ENCODE results near the gene TMEM263.

The TMEM263 gene

DNA sequence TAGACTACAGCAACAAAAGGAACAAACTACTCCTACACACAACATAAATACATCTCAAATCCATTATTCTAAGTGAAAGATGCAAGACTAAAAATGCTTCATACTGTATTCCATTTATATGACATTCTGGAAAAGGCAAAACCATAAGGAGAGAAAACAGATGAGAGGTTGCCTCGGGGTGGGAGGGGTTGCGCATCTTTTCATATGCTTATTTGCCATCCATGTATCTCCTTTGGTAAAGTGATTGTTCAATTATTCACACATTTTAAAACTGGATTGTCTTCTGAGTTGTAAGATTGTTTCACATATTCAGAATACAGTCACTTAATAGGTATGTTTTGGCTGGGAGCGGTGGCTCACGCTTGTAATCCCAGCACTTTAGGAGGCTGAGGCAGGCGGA is 5.1 kb upstream of the TMEM263 start:
- DNase-seq = no peak

DNA sequence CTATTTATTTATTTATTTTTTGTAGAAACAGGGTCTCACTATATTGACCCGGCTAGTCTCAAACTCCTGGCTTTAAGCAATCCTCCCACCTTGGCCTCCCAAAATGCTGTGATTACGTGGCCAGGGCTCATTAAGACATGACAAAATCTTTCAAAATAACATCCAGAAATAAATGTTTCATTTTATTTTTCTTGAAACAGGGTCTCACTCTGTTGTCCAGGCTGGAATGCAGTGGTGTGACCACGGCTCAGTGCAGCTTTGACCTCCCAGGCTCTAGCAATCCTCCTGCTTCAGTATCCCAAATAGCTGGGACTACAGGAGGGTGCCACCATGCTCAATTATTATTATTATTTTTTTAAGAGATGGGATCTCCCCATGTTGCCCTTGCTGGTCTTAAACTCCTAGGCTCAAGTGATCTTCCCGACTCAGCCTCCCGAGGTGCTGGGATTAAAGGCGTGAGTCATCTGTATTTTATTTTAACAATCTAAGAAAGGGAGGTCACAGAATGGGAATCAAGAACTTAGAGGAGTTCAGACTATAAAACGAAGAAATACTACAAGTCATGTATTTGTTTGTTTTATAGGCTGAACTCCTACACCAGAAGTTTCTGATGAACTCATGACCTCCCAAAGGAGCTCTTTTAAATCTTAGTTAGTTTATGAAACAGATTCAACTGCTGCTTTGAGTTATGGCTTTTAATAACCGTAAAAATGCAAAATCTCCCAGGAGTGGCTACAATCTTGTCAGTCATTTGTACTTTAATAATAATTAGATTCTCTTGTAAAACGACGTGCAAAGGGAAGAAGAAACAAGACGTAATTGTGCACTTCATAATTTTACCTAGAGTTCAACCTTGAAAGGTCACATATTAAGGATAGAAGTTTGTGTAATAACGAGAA is 2.1 kb upstream of the TMEM263 start:
- no peak for DNase-seq

DNA sequence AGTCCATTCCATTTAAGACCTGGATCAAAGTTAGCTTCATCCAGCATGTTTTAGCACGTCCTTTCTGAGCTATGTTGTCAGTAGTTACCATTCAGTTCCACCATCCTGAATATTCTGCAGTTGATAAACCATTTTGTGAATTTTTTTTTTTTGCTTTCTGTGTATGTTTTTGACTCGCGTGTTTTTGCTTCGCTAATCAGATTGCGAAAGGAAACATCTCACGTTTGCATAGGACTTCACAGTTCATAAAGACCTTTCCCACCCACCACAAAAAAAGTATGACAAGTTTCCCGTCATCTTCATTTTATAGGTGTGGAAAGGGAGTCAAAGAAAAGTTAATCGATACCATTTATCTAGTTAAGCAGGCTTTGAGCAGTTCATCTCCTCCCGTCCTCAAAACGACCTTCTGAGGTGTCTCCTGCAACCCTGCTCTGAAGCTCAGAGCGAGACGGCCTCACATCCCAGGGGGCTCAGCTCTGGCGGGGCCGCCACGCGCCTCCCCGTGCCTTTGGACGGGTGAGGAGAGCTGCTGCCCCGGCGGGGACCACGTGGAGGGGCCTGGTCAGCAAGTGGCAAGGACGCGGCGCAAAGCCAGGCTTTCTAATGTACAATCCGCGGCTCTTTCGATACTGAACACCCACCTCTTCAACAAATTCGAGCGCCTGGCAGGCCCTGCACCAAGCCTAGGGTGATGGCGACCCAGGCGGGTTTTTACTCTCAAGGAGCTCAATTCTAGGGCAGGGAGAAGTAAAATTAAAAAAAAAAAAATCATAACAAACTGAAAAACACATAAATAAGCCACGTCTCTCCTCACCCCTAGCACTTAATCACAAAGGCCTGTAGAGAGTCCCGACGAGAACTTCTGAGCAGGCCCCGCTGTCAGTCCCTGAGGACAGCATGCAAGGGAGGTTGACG is 988 bp upstream of the TMEM263 start:
- no peak for DNase-seq

DNA sequence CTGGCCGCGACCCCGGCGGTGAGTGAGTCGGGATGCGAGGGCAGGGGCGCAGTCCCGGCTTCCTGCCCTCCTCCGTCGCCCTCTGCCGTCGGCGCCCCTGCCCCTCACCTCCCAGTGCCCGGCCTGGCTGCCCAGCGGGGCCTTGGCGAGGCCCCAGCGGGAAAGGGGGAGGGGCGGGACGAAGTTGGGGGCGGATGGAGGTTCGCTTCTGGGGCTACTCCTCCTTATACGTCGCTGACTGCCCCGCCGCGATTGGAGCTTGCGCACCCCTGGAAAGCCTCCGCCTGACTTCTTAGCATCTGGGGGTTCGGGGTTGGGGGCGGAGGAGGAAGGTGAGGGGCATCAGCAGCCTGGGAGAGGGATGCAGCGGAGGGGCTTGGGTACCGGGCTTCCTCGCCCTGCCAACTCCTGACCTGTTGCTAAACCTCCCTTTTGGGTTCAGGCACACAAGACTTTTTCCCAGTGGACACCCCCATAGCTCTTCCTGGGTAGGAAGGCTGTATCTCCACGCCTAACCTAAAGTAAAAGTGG is 406 bp downstream of the TMEM263 start:
- DNase-seq = peak; percentile 42

DNA sequence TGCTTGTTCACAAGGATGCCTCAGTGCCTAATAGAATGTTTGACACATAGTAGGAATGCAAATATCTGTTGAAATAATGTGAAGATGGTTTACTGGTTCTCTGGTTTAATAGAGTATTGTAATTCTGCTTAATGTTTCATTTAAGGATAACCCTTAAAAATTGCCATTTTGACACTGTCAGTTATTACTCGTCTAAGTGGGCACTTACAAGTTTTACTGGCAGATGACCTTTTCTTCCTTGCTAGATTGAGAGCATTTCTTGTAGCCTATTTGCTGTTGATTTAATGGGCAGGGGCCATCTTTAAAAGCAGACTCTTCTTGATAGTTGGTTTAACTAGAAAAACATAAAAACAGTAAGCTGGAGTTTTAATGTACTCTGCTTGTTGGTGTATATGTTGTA is 1.9 kb downstream of the TMEM263 start:
- DNase-seq = no peak

DNA sequence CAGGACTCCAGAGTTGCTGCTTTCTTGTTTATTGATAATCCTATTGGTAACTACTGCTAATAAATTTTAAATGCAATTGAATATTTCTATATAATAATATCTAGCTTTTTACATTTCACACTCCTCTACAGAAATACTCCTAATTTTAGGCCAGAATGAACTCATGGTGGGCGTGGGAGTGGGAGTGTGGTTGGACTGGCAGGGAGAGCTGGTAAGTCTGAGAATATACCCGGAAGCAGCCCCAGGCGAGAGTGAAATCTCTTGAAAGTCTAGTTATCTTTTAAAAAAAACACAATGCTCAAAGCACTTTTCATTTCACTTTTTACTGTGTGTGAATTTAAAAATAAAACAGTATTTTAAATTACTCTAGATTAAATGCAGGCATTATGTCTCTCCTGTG is 4.7 kb downstream of the TMEM263 start:
- no peak for DNase-seq

DNA sequence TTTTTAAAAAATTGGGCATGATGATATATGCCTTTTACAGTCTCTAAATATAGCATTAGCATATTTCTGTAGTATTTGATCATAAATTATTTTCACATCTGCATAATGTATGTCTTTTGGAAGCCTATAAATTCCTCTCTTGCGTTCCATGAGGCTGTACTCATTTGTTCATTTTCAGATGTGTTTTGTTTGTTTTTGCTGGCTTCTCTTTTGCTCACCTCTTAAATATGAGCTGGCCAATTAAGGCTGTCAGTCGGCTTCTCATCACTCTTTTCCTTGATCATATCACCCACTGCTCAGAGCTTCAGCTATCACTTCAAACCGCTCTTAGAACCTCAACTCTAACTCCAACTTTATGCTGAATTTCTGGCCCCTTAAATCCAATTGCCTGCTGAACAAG is 6.6 kb downstream of the TMEM263 start:
- DNase-seq = no peak

DNA sequence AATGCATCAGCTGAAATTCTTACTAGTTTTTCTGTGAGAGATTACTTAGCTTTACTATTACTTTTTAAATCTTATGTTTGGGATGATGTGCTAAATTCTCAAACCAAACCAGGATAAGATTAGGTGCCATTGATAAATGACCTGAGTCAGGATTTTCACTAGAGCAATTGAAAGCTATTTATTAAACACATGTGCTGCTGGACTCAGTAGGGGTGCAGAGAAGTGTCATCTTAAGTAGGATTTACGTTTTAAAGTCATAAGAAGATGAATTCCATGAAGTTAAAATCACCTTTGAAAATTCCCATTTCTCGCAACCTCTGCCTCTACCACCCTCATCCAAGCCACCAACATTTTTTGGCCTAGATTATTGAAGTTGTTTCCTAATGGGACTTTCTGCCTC is 8.8 kb downstream of the TMEM263 start:
- no peak for DNase-seq

DNA sequence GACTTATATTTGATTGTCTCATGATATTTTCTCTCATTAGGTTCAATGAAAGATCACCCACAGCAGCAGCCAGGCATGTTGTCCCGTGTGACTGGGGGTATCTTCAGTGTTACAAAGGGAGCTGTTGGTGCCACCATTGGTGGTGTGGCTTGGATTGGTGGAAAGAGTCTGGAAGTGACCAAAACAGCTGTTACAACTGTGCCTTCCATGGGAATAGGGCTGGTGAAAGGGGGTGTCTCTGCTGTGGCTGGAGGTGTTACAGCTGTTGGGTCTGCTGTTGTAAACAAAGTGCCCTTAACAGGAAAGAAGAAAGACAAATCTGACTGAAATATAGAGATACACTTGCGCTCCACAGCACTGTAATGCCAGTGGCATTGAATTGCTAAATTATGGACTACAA is 15.4 kb downstream of the TMEM263 start:
- no peak for DNase-seq

DNA sequence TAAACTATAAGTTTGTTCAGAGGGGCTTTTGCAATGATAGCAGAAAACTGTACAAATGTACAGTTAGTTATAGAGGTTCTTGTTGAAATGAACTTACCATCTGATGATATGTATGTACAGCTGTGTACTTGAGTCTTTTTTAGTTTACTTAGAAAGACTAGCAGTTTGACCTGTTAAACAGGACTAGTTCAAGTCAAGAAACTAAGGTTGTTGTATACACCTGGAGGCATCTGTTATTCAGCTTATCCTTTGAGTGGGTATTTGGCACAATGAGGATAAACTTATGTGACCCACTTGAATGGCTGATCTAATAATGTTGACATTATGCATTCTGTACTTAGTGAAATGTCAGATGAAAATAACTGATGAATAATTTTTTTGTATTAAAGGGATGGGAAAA is 17.8 kb downstream of the TMEM263 start:
- DNase-seq = no peak

DNA sequence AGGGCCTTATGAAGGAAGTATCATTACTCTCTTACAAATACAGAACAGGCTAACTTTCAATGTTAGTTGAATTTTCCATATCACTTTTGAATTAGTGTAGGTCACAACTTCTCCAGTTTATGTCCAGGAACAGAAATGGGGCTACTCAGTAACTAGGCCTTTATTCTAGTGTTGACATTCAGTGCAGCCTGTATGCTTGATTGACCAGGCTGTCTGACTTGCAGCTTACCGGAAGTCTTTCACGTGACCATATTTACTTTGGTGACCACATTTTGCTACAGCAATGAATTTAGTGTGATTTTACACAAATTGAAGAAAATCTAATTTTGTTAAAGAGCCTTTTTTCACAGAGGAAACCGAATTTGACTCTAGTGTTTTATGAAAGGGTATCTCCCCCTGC is 18.8 kb downstream of the TMEM263 start:
- no peak for DNase-seq

DNA sequence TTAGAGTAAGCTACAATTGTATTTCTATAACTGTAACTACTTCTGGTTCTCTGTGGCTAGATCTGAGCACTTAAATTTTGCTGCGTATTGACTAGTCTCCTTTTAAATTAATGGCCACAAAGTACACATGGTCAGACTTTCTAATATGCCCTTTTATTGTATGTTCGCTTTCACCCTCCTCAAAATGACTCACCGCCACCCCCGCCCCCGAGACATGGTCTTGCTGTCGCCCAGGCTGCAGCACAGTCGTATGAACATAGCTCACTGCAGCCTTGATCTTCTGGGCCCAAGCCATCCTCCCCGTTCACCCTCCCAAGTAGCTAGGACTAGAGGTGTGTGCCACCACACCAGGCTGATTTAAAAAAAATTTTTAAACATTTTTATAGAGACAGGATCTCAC is 19.4 kb downstream of the TMEM263 start:
- no peak for DNase-seq

DNA sequence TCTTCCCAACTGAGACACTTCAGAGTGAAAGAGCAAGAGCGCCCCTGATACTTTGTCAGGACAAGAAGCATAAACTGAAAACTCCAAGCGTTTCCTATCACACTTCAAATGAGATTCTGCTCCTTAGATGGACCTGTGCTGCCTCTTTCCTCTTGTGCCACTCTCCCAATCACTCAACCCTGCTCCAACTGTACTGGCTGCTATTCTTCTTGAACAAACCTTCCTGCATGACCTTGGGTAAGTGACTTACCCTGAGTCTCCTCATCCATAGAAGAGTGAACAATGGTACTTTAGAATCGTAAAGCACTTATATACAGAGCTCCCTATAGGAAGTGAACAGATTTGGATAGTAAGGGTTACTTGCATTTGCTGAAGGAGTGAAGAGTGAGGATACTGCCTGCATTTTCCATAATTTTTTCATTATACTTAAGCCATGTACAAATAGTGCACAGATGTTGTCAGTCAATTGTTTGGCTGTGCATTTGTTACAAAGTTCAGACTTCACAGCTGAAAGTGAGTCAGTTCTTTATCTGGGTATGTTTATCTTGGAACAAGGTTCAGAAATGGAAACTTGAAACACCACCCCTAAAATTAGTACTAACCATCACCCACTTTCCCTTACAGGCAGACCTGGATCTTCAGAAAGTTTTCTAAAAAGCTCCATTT is 20.4 kb downstream of the TMEM263 start:
- DNase-seq = no peak

DNA sequence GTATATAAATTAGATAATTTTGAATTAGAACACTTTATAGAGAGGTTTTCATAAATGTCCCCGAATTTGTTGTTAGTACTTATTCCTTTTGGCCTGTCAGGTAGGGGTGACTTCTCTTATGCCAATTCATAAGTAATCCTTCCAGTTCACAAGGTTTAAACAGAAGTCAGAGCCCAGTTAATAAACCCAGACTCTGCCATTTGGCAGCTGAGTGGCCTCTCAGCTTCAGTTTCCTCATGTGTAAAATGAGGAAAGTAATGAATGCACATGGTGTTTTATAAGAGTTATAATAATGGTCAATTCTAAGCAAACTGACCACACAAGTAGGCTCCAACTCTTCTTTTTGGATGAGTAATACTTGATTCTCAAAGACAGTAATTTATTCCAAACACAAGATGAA is 21.0 kb downstream of the TMEM263 start:
- DNase-seq = no peak

DNA sequence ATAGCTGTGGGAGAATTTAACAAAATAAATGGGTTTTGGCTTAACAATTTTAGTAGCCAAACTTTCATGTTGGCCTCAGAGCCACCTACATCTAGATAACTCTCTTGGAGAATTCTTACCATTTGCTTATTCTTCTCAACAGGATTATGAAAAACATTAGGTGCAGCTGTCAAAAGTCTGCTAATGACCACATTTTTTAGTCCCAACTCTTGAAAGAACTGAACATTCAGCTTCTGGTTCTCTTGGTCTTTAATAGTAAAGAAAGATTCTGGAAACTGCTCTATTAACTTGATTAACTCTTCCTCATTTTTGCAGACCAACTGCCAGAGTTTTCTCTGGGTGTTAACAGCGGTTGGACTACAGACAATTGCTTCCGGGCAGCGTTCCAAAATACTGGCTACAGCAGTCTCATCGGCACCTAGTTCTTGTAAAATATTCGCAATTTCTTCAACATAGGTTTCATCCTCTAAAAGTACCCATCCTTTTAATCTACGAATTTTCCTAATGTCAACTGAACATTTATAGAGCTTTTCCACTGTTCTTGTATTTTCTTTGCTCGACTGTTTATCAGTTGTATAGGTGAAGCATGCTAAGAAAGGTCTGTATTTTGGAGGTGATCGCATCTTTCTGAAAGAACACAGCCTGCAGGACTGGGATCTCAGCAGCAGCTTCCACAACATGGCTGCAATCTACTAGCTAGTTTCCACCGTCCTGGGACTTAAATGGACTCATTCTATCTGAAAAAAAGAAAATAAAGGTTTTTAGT is 22.5 kb downstream of the TMEM263 start:
- peak; percentile 46 for DNase-seq

DNA sequence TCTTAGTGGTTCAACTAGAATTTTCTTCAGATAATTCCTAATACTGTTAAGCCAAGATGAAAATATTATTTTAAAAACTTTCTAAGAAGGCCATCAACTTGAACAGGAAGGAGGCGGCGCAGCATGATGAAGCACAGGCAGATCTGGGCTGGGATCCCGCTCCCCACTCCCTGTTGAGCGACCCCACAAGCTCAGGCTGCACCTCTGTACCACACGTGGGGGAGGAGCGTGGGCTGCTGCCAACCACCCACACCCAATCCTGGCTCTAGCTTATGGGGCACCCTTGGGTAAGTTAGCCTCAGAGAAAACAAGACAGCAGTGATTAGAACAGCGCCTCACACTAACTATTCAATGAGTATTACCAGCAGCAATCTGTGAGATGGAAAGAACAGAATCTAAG is 25.2 kb downstream of the TMEM263 start:
- DNase-seq = no peak

DNA sequence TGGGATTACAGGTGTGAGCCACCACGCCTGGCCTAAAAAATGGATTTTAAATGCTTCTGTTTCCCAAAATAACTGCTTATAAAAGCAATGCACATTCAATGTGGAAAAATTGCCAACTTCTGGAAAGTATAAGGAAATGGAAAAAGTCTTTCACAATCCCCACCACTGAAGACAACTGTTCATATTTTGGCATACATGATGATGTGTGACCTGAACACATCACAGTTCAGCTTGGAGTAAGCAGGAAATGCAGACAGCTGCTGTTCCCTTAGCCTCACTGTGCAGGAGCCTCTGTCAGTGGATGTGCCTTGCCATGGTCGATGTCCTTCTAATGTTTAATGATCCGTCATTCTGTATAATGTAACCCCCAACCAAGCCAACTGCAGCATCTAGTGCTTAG is 26.1 kb downstream of the TMEM263 start:
- no peak for DNase-seq

DNA sequence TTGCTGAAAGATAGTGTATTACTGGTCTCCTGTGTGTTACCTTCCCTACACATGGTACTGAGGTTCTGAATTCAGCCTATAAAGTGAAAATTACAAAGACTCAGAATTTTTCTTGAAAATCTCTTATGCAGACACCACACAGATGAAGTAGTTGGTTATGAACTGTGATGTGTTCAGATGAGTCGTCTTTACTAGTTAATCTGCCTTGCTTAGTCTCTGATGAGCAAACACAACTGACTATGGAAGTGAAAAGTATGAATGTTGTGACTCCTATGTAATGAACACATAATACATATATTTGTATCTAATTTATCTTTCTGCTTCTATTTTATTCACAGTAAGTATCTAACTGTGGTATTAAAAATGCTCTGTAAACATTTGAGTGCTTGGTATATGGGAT is 26.5 kb downstream of the TMEM263 start:
- DNase-seq = no peak

DNA sequence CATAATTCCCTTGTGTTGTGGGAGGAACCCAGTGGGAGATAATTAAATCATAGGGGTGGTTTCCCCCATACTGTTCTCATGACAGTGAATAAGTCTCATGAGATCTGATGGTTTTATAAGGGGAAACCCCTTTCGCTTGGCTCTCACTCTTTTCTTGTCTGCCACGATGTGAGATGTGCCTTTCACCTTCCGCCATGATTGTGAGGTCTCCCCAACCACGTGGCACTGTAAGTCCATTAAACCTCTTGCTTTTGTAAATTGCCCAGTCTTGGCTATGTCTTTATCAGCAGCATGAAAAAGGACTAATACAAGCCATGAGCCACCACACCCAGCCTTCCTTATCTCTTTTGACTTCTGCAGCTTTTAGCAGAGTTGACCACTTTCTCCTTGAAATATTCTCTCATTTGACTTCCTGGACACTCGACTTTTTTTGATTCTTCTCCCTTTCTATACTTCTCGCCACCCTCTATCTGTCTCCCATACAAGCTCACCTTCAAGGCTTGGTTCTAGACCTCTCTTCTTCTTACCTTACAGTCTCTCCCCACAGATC is 29.0 kb downstream of the TMEM263 start:
- DNase-seq = no peak

DNA sequence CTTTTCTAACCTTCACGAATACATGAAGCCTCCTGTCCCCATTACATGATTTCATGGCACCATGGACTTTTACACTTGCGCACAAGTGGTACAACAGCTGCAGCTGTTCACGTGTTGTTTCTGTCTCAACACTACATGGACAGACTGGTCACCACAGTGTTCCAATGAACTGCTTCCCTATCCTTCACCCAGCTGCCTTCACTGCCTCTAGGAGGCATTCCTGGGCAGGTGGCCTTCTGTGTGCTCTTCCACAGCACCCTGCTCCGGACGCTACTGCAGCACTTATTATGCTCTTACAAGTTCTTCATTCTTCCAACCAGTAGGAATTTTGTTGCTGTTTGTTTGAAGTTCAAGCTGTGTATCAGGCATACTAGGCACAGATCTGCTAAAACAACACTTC is 29.8 kb downstream of the TMEM263 start:
- no peak for DNase-seq

DNA sequence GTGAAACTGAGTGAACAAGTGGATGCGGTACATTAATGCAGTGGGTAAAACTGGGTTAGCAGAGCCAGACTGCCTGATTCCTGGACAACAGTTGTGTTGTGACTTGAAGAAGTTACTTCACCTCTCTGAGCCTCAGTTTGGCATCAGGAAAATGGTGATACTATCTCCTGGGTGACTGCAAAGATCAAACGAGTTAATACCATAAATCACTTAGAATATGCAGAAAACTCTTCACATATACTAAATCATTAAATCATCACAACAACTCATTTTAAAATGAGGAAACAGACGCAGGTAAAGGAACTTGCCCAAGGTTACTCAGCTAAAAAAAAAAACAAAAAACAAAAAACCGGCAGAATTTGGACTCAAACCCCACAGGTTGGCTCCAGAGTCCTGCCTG is 30.4 kb downstream of the TMEM263 start:
- no peak for DNase-seq
